Measurements from ENCODE around the gene HSD11B2.

GRCh38 chr16:67392301-67393059 is 38.4 kb upstream of the HSD11B2 start:
- TF ChIP-seq CBFB (IDR thresholded peaks at IDR 0.05; ENCODE audit: low read depth) = no peak
- no peak for TF ChIP-seq JUND (IDR thresholded peaks at IDR 0.05; ENCODE audit: low read depth, low read length)
- no peak for TF ChIP-seq SIN3A (IDR thresholded peaks at IDR 0.05; ENCODE audit: low read depth, low read length)
